Measurements from ENCODE around the gene CREBZF. TPM values are rescaled to one million over a fixed set of nuclear protein-coding genes. Genes with fewer than 3 reads are reported as not detected.
"Not testable (repeated sequence)": the region's sequence is repeated elsewhere in the genome, so short reads cannot be mapped to it uniquely, and the experiment has no call there.

The CREBZF gene
- total RNA-seq, 2 experiments from 2014 or later, result 82.1 to 120 TPM

- intact Hi-C loops (cut with micrococcal nuclease; ENCODE audit: unreplicated experiment), result loop anchor here (10.0 kb wide), 1 partner anchor 438 kb away; the partner anchor contains the start of gene PICALM
- TF ChIP-seq EZH2phosphoT487 (IDR thresholded peaks at IDR 0.05; ENCODE audit: borderline replicate concordance, low read depth, low read length) (no peak), CTCF (conservative IDR thresholded peaks at IDR 0.05; ENCODE audit: low read length) (no peak)
- BruUV-seq (replicated peaks), result no TSS peak
- H3K36me3 ChIP-seq (ENCODE audit: insufficient read depth, low read length), result peaks cover 17% of the 10 kb centered on the region
- no peak overlapping the region for H3K27ac ChIP-seq (ENCODE audit: low read depth, low read length, poor library complexity, severe bottlenecking)
- no peak for DNase-seq (ENCODE audit: low spot score)
- ChIA-PET POLR2A (interaction anchor here (0.9 to 4.2 kb wide), 4 partner anchors 10 to 42 kb away, joined by 3 to 41 read pairs (median 6); partner anchors contain the start of gene TMEM126A), CTCF (ENCODE audit: unreplicated experiment) (no interaction called here)
- H3K9me3 ChIP-seq (ENCODE audit: low read length), result no peaks in the 10 kb centered on the region
- peak overlapping the region; percentile 79; the same call in 1 of the 2 replicates for H2AFZ ChIP-seq (ENCODE audit: low read length)
- H4K20me1 ChIP-seq (ENCODE audit: insufficient read depth, low read length), result no peaks in the 10 kb centered on the region
- H3K79me2 ChIP-seq (ENCODE audit: insufficient read depth, low read depth, low read length), result peaks cover 31% of the 10 kb centered on the region
- no peaks in the 10 kb centered on the region for H3K9me2 ChIP-seq (ENCODE audit: insufficient read depth, low read length)
- H3K4me2 ChIP-seq (ENCODE audit: low read length), result peak overlapping the region; percentile 98
- peak overlapping the region; percentile 14 for H3K4me3 ChIP-seq (ENCODE audit: low read depth, low read length, poor library complexity, severe bottlenecking)
- H3K4me1 ChIP-seq (ENCODE audit: insufficient read depth, low read length, poor library complexity, severe bottlenecking), result peaks cover 35% of the 10 kb centered on the region
These were observed 38.4 kb downstream of the CREBZF start for GRCh38 chr11:85626496-85626895.

GRCh38 chr11:85620256-85620655, 44.7 kb downstream of the CREBZF start:
- H3K4me2 ChIP-seq (ENCODE audit: low read length), result no peak overlapping the region
- H3K4me1 ChIP-seq (ENCODE audit: insufficient read depth, low read length, poor library complexity, severe bottlenecking), result peaks cover 4% of the 10 kb centered on the region
- H3K27ac ChIP-seq (ENCODE audit: low read depth, low read length, poor library complexity, severe bottlenecking), result no peak overlapping the region
- H3K36me3 ChIP-seq (ENCODE audit: insufficient read depth, low read length), result no peaks in the 10 kb centered on the region
- no peak overlapping the region for H3K4me3 ChIP-seq (ENCODE audit: low read depth, low read length, poor library complexity, severe bottlenecking)
- BruUV-seq (replicated peaks), result no TSS peak
- no peaks in the 10 kb centered on the region for H3K79me2 ChIP-seq (ENCODE audit: insufficient read depth, low read depth, low read length)
- ChIA-PET CTCF (ENCODE audit: unreplicated experiment) (interaction anchor here (0.5 kb wide), 1 partner anchor 869 kb away, joined by 3 read pairs; no protein-coding TSS in a partner anchor), POLR2A (interaction anchor here (0.6 to 0.7 kb wide), 3 partner anchors 28 to 253 kb away, joined by 3 to 7 read pairs (median 3); no protein-coding TSS in a partner anchor)
- TF ChIP-seq CTCF (conservative IDR thresholded peaks at IDR 0.05; ENCODE audit: low read length) (no peak), EZH2phosphoT487 (IDR thresholded peaks at IDR 0.05; ENCODE audit: borderline replicate concordance, low read depth, low read length) (no peak)
- no peak for DNase-seq (ENCODE audit: low spot score)
- no peaks in the 10 kb centered on the region for H3K9me3 ChIP-seq (ENCODE audit: low read length)
- no peaks in the 10 kb centered on the region for H3K9me2 ChIP-seq (ENCODE audit: insufficient read depth, low read length)
- H2AFZ ChIP-seq (ENCODE audit: low read length), result no peak overlapping the region
- no peaks in the 10 kb centered on the region for H4K20me1 ChIP-seq (ENCODE audit: insufficient read depth, low read length)
- intact Hi-C loops (cut with micrococcal nuclease; ENCODE audit: unreplicated experiment), result loop anchor here (10.0 kb wide), 1 partner anchor 445 kb away; the partner anchor contains the start of gene PICALM

- Histone ChIP-seq H3K9me3 (ENCODE audit: low read length) (no peaks in the 10 kb centered on the region), H3K4me3 (ENCODE audit: low read depth, low read length, poor library complexity, severe bottlenecking) (no peak overlapping the region), H3K4me2 (ENCODE audit: low read length) (no peak overlapping the region), H3K9me2 (ENCODE audit: insufficient read depth, low read length) (no peaks in the 10 kb centered on the region), H3K4me1 (ENCODE audit: insufficient read depth, low read length, poor library complexity, severe bottlenecking) (no peaks in the 10 kb centered on the region), H3K36me3 (ENCODE audit: insufficient read depth, low read length) (no peaks in the 10 kb centered on the region), H2AFZ (ENCODE audit: low read length) (no peak overlapping the region), H3K79me2 (ENCODE audit: insufficient read depth, low read depth, low read length) (no peaks in the 10 kb centered on the region), H4K20me1 (ENCODE audit: insufficient read depth, low read length) (no peaks in the 10 kb centered on the region), H3K27ac (ENCODE audit: low read depth, low read length, poor library complexity, severe bottlenecking) (no peak overlapping the region)
- POLR2A ChIA-PET, result interaction anchor here (0.6 to 1.0 kb wide), 3 partner anchors 44 to 233 kb away, joined by 3 read pairs; no protein-coding TSS in a partner anchor
- DNase-seq (ENCODE audit: low spot score), result no peak
- TF ChIP-seq EZH2phosphoT487 (IDR thresholded peaks at IDR 0.05; ENCODE audit: borderline replicate concordance, low read depth, low read length) (no peak), CTCF (conservative IDR thresholded peaks at IDR 0.05; ENCODE audit: low read length) (no peak)
- BruUV-seq (replicated peaks), result no TSS peak
- CTCF ChIA-PET (ENCODE audit: unreplicated experiment), result no interaction called here
- intact Hi-C loops (cut with micrococcal nuclease; ENCODE audit: unreplicated experiment), result no loop called here
These were observed 45.4 kb downstream of the CREBZF start for GRCh38 chr11:85619499-85619898.

GRCh38 chr11:85611643-85612042, 53.3 kb downstream of the CREBZF start:
- BruUV-seq (replicated peaks); intact Hi-C loops (cut with micrococcal nuclease; ENCODE audit: unreplicated experiment); POLR2A ChIA-PET: not testable (repeated sequence)

More at GRCh38 chr11:85611643-85612042, 53.3 kb downstream of the CREBZF start:
- H3K36me3 ChIP-seq (ENCODE audit: insufficient read depth, low read length); H3K9me2 ChIP-seq (ENCODE audit: insufficient read depth, low read length); DNase-seq (ENCODE audit: low spot score); H2AFZ ChIP-seq (ENCODE audit: low read length); H3K4me2 ChIP-seq (ENCODE audit: low read length); H3K4me1 ChIP-seq (ENCODE audit: insufficient read depth, low read length, poor library complexity, severe bottlenecking); H4K20me1 ChIP-seq (ENCODE audit: insufficient read depth, low read length); H3K27ac ChIP-seq (ENCODE audit: low read depth, low read length, poor library complexity, severe bottlenecking); CTCF ChIA-PET (ENCODE audit: unreplicated experiment); H3K4me3 ChIP-seq (ENCODE audit: low read depth, low read length, poor library complexity, severe bottlenecking); H3K9me3 ChIP-seq (ENCODE audit: low read length); H3K79me2 ChIP-seq (ENCODE audit: insufficient read depth, low read depth, low read length): not testable (repeated sequence)
